ENCODE data around the gene EPN3.

Gene EPN3

DNA sequence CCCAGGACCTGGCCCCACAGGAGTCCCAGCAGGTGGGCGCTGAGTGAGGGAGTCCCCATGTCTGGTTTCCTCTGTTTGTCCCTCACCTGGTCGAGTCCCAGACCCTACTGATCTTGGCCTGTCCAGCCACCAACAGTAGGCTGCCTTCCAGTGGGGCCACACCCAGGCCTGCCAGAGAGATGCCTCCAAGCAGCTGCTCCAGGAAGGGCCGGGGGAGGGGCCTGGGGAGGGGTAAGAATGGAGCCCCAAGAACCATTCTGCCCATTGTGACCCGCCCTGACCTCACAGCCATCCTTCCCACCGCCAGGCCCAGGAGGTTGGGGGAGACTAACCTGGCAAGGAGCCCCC is 15.2 kb downstream of the EPN3 start:
- H3K9me3 ChIP-seq (ENCODE audit: control insufficient read depth, low read length), result no peaks in the 10 kb centered on the region
- H3K4me1 ChIP-seq (ENCODE audit: control insufficient read depth, insufficient read depth, low read length), result peaks cover 70% of the 10 kb centered on the region
- H3K36me3 ChIP-seq (ENCODE audit: control insufficient read depth, insufficient read depth, low read length), result no peaks in the 10 kb centered on the region
- H3K27me3 ChIP-seq (ENCODE audit: control insufficient read depth, insufficient read depth, low read length), result no peaks in the 10 kb centered on the region
- peak overlapping the region; percentile 95 for H3K9ac ChIP-seq (ENCODE audit: low read length)
- peak overlapping the region; percentile 85 for H3K4me3 ChIP-seq (ENCODE audit: low read length)

GRCh38 chr17:50548831-50549230 is 16.3 kb downstream of the EPN3 start:
- Histone ChIP-seq H3K4me3 (ENCODE audit: low read length) (no peak overlapping the region), H3K4me1 (ENCODE audit: control insufficient read depth, insufficient read depth, low read length) (peaks cover 60% of the 10 kb centered on the region), H3K9ac (ENCODE audit: low read length) (no peak overlapping the region), H3K36me3 (ENCODE audit: control insufficient read depth, insufficient read depth, low read length) (no peaks in the 10 kb centered on the region), H3K27me3 (ENCODE audit: control insufficient read depth, insufficient read depth, low read length) (no peaks in the 10 kb centered on the region), H3K9me3 (ENCODE audit: control insufficient read depth, low read length) (no peaks in the 10 kb centered on the region)

- Histone ChIP-seq H3K9ac (ENCODE audit: low read length) (no peak overlapping the region), H3K4me1 (ENCODE audit: control insufficient read depth, insufficient read depth, low read length) (peaks cover 54% of the 10 kb centered on the region), H3K4me3 (ENCODE audit: low read length) (no peak overlapping the region), H3K27me3 (ENCODE audit: control insufficient read depth, insufficient read depth, low read length) (no peaks in the 10 kb centered on the region), H3K36me3 (ENCODE audit: control insufficient read depth, insufficient read depth, low read length) (no peaks in the 10 kb centered on the region), H3K9me3 (ENCODE audit: control insufficient read depth, low read length) (no peaks in the 10 kb centered on the region)
These were observed 16.9 kb downstream of the EPN3 start for GRCh38 chr17:50549256-50549941.

DNA sequence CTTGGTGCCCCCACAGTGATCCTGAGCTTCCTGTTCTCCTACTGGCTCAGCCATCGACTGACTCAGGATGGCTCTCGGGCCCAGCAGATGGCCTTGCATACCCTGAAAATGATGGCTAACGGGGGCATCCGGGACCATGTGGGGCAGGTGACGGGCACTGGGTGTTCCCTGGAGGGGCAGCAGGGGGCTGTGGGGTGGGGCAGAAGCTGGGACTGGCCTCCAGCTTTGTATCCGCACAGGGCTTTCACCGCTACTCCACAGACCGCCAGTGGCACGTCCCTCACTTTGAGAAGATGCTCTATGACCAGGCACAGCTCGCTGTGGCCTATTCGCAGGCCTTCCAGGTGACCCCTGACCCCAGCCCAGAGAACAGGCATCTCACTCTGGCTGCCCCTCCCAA is 17.4 kb downstream of the EPN3 start:
- Histone ChIP-seq H3K36me3 (ENCODE audit: control insufficient read depth, insufficient read depth, low read length) (no peaks in the 10 kb centered on the region), H3K4me1 (ENCODE audit: control insufficient read depth, insufficient read depth, low read length) (peaks cover 48% of the 10 kb centered on the region), H3K4me3 (ENCODE audit: low read length) (no peak overlapping the region), H3K9me3 (ENCODE audit: control insufficient read depth, low read length) (no peaks in the 10 kb centered on the region), H3K9ac (ENCODE audit: low read length) (no peak overlapping the region), H3K27me3 (ENCODE audit: control insufficient read depth, insufficient read depth, low read length) (no peaks in the 10 kb centered on the region)

DNA sequence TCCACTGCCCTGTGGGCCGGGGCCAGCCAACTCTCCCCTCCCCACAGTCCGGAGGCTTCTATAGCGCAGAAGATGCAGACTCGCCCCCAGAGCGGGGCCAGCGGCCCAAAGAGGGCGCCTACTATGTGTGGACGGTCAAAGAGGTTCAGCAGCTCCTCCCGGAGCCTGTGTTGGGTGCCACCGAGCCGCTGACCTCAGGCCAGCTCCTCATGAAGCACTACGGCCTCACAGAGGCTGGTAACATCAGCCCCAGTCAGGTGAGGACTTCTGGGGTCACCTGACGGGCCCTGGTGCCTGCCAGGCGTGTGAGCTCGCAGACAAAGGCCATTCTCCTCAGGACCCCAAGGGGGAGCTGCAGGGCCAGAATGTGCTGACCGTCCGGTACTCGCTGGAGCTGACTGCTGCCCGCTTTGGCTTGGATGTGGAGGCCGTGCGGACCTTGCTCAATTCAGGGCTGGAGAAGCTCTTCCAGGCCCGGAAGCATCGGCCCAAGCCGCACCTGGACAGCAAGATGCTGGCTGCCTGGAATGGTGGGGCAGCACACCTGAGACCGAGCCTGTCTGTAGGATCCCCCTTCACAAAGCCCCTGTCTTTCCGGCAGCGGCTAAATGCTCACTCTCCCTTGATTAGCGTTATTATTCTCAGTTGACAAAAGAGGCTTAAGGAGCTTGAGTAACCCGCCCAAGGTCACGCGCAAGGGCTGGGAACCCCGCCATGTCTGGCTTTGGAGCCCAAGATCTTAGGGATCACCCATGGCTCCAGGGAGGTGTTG is 18.3 kb downstream of the EPN3 start:
- peaks cover 40% of the 10 kb centered on the region for H3K4me1 ChIP-seq (ENCODE audit: control insufficient read depth, insufficient read depth, low read length)
- no peak overlapping the region for H3K4me3 ChIP-seq (ENCODE audit: low read length)
- H3K36me3 ChIP-seq (ENCODE audit: control insufficient read depth, insufficient read depth, low read length), result no peaks in the 10 kb centered on the region
- no peaks in the 10 kb centered on the region for H3K9me3 ChIP-seq (ENCODE audit: control insufficient read depth, low read length)
- H3K9ac ChIP-seq (ENCODE audit: low read length), result no peak overlapping the region
- no peaks in the 10 kb centered on the region for H3K27me3 ChIP-seq (ENCODE audit: control insufficient read depth, insufficient read depth, low read length)

DNA sequence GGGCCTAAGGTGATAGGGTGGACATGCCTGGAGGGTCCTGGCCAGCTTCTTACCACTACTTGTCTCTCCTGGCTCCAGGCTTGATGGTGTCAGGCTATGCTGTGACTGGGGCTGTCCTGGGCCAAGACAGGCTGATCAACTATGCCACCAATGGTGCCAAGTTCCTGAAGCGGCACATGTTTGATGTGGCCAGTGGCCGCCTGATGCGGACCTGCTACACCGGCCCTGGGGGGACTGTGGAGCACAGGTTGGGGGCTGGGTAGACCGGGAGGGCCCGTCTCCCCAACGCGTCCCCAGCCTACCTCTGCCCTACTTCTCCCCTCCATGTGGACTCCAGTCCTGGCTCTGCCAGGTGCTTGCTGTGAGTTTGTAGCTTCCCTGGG is 18.9 kb downstream of the EPN3 start:
- Histone ChIP-seq H3K4me1 (ENCODE audit: control insufficient read depth, insufficient read depth, low read length) (peaks cover 34% of the 10 kb centered on the region), H3K4me3 (ENCODE audit: low read length) (no peak overlapping the region), H3K9ac (ENCODE audit: low read length) (no peak overlapping the region), H3K36me3 (ENCODE audit: control insufficient read depth, insufficient read depth, low read length) (no peaks in the 10 kb centered on the region), H3K9me3 (ENCODE audit: control insufficient read depth, low read length) (no peaks in the 10 kb centered on the region), H3K27me3 (ENCODE audit: control insufficient read depth, insufficient read depth, low read length) (no peaks in the 10 kb centered on the region)

- Histone ChIP-seq H3K27me3 (ENCODE audit: control insufficient read depth, insufficient read depth, low read length) (no peaks in the 10 kb centered on the region), H3K4me1 (ENCODE audit: control insufficient read depth, insufficient read depth, low read length) (peaks cover 29% of the 10 kb centered on the region), H3K4me3 (ENCODE audit: low read length) (no peak overlapping the region), H3K9me3 (ENCODE audit: control insufficient read depth, low read length) (no peaks in the 10 kb centered on the region), H3K9ac (ENCODE audit: low read length) (no peak overlapping the region), H3K36me3 (ENCODE audit: control insufficient read depth, insufficient read depth, low read length) (no peaks in the 10 kb centered on the region)
These were observed 19.3 kb downstream of the EPN3 start for GRCh38 chr17:50551884-50552283.

GRCh38 chr17:50554201-50554600 is 21.7 kb downstream of the EPN3 start:
- Histone ChIP-seq H3K36me3 (ENCODE audit: control insufficient read depth, insufficient read depth, low read length) (no peaks in the 10 kb centered on the region), H3K4me3 (ENCODE audit: low read length) (no peak overlapping the region), H3K27me3 (ENCODE audit: control insufficient read depth, insufficient read depth, low read length) (peaks cover 11% of the 10 kb centered on the region), H3K9ac (ENCODE audit: low read length) (no peak overlapping the region), H3K9me3 (ENCODE audit: control insufficient read depth, low read length) (no peaks in the 10 kb centered on the region), H3K4me1 (ENCODE audit: control insufficient read depth, insufficient read depth, low read length) (peaks cover 20% of the 10 kb centered on the region)

- Histone ChIP-seq H3K4me1 (ENCODE audit: control insufficient read depth, insufficient read depth, low read length) (peaks cover 24% of the 10 kb centered on the region), H3K9ac (ENCODE audit: low read length) (no peak overlapping the region), H3K36me3 (ENCODE audit: control insufficient read depth, insufficient read depth, low read length) (no peaks in the 10 kb centered on the region), H3K9me3 (ENCODE audit: control insufficient read depth, low read length) (no peaks in the 10 kb centered on the region), H3K4me3 (ENCODE audit: low read length) (no peak overlapping the region), H3K27me3 (ENCODE audit: control insufficient read depth, insufficient read depth, low read length) (peaks cover 35% of the 10 kb centered on the region)
These were observed 24.3 kb downstream of the EPN3 start for GRCh38 chr17:50556803-50557202.

- H3K4me1 ChIP-seq (ENCODE audit: control insufficient read depth, insufficient read depth, low read length), result peaks cover 29% of the 10 kb centered on the region
- H3K36me3 ChIP-seq (ENCODE audit: control insufficient read depth, insufficient read depth, low read length), result no peaks in the 10 kb centered on the region
- H3K9me3 ChIP-seq (ENCODE audit: control insufficient read depth, low read length), result no peaks in the 10 kb centered on the region
- peaks cover 41% of the 10 kb centered on the region for H3K27me3 ChIP-seq (ENCODE audit: control insufficient read depth, insufficient read depth, low read length)
- H3K4me3 ChIP-seq (ENCODE audit: low read length), result no peak overlapping the region
- no peak overlapping the region for H3K9ac ChIP-seq (ENCODE audit: low read length)
These were observed 25.1 kb downstream of the EPN3 start for GRCh38 chr17:50557630-50558029.

DNA sequence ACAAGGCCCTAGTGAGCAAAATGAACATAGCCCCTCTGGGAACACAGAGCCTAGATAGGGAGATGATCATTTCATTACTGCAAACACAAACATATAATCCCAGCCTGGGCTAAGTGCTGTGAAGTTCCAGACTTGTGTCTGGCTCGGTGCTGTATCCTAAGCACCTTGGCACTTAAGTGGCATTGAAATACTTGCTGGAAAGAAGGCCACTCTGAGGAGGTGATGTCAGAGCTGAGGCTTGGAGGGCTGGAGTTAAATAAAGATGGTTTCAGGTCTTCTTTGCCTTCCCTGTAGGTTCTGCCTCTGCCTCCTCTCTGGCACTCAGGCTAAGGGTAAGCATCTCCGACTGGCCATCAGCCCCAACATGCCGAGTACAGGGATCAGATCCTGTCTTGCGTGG is 25.6 kb downstream of the EPN3 start:
- no peaks in the 10 kb centered on the region for H3K9me3 ChIP-seq (ENCODE audit: control insufficient read depth, low read length)
- no peaks in the 10 kb centered on the region for H3K36me3 ChIP-seq (ENCODE audit: control insufficient read depth, insufficient read depth, low read length)
- H3K27me3 ChIP-seq (ENCODE audit: control insufficient read depth, insufficient read depth, low read length), result peaks cover 46% of the 10 kb centered on the region
- H3K4me3 ChIP-seq (ENCODE audit: low read length), result no peak overlapping the region
- no peak overlapping the region for H3K9ac ChIP-seq (ENCODE audit: low read length)
- H3K4me1 ChIP-seq (ENCODE audit: control insufficient read depth, insufficient read depth, low read length), result peaks cover 29% of the 10 kb centered on the region

- no peak overlapping the region for H3K9ac ChIP-seq (ENCODE audit: low read length)
- H3K36me3 ChIP-seq (ENCODE audit: control insufficient read depth, insufficient read depth, low read length), result no peaks in the 10 kb centered on the region
- peaks cover 29% of the 10 kb centered on the region for H3K4me1 ChIP-seq (ENCODE audit: control insufficient read depth, insufficient read depth, low read length)
- H3K9me3 ChIP-seq (ENCODE audit: control insufficient read depth, low read length), result no peaks in the 10 kb centered on the region
- no peak overlapping the region for H3K4me3 ChIP-seq (ENCODE audit: low read length)
- peaks cover 50% of the 10 kb centered on the region for H3K27me3 ChIP-seq (ENCODE audit: control insufficient read depth, insufficient read depth, low read length)
These were observed 26.0 kb downstream of the EPN3 start for GRCh38 chr17:50558581-50558940.
